Measurements from ENCODE around the gene FAM219B.

Gene FAM219B

GRCh38 chr15:74873756-74874424 lies 32.8 kb downstream of the FAM219B start:
- TF ChIP-seq, protein P1, sequence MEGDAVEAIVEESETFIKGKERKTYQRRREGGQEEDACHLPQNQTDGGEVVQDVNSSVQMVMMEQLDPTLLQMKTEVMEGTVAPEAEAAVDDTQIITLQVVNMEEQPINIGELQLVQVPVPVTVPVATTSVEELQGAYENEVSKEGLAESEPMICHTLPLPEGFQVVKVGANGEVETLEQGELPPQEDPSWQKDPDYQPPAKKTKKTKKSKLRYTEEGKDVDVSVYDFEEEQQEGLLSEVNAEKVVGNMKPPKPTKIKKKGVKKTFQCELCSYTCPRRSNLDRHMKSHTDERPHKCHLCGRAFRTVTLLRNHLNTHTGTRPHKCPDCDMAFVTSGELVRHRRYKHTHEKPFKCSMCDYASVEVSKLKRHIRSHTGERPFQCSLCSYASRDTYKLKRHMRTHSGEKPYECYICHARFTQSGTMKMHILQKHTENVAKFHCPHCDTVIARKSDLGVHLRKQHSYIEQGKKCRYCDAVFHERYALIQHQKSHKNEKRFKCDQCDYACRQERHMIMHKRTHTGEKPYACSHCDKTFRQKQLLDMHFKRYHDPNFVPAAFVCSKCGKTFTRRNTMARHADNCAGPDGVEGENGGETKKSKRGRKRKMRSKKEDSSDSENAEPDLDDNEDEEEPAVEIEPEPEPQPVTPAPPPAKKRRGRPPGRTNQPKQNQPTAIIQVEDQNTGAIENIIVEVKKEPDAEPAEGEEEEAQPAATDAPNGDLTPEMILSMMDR (conservative IDR thresholded peaks at IDR 0.05; ENCODE audit: control insufficient read depth, insufficient read depth, low read depth, low read length): no peak
- H3K4me3 ChIP-seq (ENCODE audit: control insufficient read depth, low read depth, low read length): peak overlapping the region; percentile 84
- peak; percentile 30 for DNase-seq (ENCODE audit: low read depth)

DNA sequence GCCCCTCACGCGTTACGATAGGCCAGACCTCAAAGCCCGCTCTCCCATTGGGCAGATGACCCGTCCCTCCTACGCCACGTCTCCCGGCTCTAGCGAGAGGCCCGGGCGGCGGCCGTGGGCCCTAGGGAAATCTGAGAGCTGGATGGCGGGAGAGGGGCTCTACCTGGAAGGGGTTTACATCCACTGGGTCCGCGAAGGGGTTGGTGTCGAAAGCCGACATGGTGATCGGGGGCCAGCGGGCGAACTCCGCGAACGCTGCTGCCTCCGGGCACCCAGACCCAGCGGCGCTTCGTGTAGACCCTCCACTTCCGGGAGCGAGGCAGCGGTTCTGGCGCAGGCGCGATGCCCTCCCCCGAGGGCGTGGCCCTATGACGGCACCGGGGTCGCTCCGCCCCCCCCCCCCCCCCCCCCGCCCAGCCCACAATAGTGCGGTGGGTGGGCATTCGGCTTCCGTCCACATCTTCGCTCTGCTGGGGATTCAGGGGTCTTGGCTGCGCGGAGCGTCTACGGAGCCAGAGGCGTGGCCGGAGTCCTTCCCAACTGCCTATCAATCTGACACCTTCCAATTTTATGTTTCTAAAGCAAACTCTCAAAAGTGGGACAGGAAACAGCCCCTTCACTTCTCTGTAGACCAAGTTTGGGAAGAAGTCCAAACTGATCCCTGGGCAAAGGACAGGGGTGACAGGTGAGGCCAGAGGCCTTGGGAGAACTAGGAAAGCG lies 33.5 kb downstream of the FAM219B start, which contains the start of gene SCAMP2:
TSS of gene SCAMP2 (minus strand) at position 330 of the 720 bp plus-strand sequence. CDS start at position 220, 110 bp downstream.
- TF ChIP-seq, protein P1 (conservative IDR thresholded peaks at IDR 0.05; ENCODE audit: control insufficient read depth, insufficient read depth, low read depth, low read length): no peak
- DNase-seq (ENCODE audit: low read depth): peak; percentile 92
- H3K4me3 ChIP-seq (ENCODE audit: control insufficient read depth, low read depth, low read length): peak within 1 kb of the TSS; percentile 84

GRCh38 chr15:74872702-74873035 lies 34.0 kb downstream of the FAM219B start:
- no peak for DNase-seq (ENCODE audit: low read depth)
- TF ChIP-seq, protein P1 (conservative IDR thresholded peaks at IDR 0.05; ENCODE audit: control insufficient read depth, insufficient read depth, low read depth, low read length): no peak
- peak overlapping the region; percentile 84 for H3K4me3 ChIP-seq (ENCODE audit: control insufficient read depth, low read depth, low read length)

DNA sequence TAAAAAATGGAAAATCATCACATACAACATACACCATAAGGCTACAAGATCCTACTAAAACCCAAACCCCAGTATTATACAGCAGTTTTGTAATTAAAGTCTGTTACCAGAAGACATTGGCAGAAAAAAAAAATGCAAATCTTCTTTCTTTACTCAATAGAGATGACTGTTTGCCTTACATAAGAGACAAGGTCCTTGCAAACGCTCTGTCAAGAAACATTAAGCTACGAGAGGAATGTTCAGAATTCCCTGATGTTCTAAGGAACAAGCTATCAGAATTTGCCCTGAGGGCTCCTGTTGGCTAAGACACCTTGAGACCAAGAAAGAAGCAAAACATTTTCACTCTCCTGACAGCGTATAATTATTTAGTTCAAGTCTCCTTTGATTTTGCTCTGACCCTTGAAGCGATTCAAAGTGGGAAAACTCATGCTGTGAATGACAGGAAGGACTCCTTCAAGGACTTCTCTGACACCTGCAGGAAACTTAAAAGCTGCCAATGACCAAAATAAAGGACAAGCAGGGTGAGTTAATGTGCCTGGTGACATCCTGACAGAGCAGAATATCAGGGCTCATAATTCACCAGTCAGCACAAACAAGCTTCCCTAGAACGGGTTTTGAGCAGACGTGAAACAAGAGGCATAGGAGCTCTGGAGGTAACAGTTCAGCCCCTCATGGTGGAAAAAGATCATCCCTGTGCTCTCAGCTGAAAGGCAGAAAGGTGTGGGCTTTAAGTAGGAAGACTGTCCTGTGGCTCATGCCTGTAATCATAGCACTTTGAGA lies 36.0 kb downstream of the FAM219B start:
- no peak for DNase-seq (ENCODE audit: low read depth)
- no peak overlapping the region for H3K4me3 ChIP-seq (ENCODE audit: control insufficient read depth, low read depth, low read length)
- TF ChIP-seq, protein P1 (conservative IDR thresholded peaks at IDR 0.05; ENCODE audit: control insufficient read depth, insufficient read depth, low read depth, low read length): no peak

DNA sequence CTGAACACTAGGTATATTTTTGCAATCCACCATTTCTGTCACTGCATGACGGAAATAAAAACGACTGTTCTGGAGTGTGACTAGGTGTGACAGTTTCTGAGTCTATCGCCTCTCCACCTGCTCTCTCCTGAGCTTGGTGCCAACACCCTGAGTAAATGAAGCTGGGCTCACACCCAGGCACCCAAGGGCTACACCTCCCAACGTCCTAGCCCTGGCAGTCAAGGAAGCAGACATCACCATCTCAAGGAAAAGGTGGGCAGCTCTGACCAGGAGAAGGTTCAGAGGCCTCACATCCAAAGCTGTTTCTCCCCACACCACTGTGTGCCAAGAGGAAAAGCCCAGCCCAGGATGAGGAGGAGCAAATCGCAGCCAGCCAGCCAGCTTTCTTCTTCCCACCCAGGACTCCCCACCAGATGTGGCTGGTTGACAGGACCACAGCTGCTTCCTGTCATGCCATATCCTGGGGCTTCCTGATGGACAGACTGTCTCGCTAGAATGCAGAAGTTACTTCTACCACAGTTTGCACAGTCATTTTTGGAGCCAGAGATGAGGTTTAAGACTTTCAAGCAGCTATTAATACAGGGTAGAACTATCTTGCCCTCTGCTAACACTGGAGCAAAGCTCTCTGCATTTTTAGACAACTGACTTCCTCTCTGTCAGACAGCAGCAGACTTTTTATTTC lies 36.8 kb downstream of the FAM219B start:
- peak; percentile 44 for DNase-seq (ENCODE audit: low read depth)
- no peak overlapping the region for H3K4me3 ChIP-seq (ENCODE audit: control insufficient read depth, low read depth, low read length)
- TF ChIP-seq, protein P1 (conservative IDR thresholded peaks at IDR 0.05; ENCODE audit: control insufficient read depth, insufficient read depth, low read depth, low read length): no peak

DNA sequence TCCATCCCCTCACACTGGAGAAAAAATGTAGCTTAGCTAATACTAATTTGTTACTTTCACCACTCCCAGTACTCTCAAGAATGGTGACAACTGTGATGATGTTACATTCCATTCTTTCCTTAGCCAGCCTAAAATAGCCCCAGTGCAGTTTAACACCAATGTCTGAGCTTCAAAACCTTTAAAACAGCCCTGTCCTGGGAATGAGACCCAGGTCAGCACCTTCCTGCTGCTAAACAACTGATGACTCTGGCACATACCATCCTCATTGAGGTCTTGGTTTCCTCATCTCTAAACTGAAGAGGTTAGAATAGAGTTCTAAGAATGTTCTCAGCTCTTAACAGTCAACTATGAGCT lies 37.3 kb downstream of the FAM219B start:
- no peak for DNase-seq (ENCODE audit: low read depth)
- H3K4me3 ChIP-seq (ENCODE audit: control insufficient read depth, low read depth, low read length): no peak overlapping the region
- TF ChIP-seq, protein P1 (conservative IDR thresholded peaks at IDR 0.05; ENCODE audit: control insufficient read depth, insufficient read depth, low read depth, low read length): no peak

All from fibroblast of mammary gland (primary cell).